IMR-90 (cell line): ENCODE measurements around the gene KRTDAP. TPM values are rescaled to one million over a fixed set of nuclear protein-coding genes. Genes with fewer than 3 reads are reported as not detected.

Experiments
- ATAC-seq: fragments of 200-7000 bp; cut with Tn5 transposase; 2 replicates; pipeline ENCODE4 v1.9.1; 2020; ENCODE audit warnings: low read depth, mild to moderate bottlenecking, moderate library complexity
- BruUV-seq: library from RNA; stranded (reverse); fragments of 400-500 nt; replicated peaks from 2 replicates; lab custom pipeline; 2021; lab: Mats Ljungman, UMichigan
- CTCF ChIA-PET: fragments of 300-600 bp; formaldehyde crosslinking; extraction: SDS; loops from one replicate; lab custom pipeline; 2021; ENCODE audit warnings: antibody characterized with exemption; lab: Yijun Ruan, JAX
- POLR2A ChIA-PET: fragments of 300-600 bp; sonication (Branson Sonifier 250); formaldehyde crosslinking; loops from one replicate; lab custom pipeline; 2022; ENCODE audit warnings: antibody characterized with exemption; ENCODE audit not compliant: unreplicated experiment; lab: Charles Lee
- DNase-seq: peaks from one replicate; pipeline ENCODE4 v3.0.0; 2013
- H2AFZ ChIP-seq: replicated peaks from 2 replicates; pipeline ENCODE3; 2013; ENCODE audit warnings: low read length, mild to moderate bottlenecking; ENCODE audit not compliant: poor library complexity
- H2AK5ac ChIP-seq: 2 replicates; pipeline ENCODE4 v1.6.1; 2013; ENCODE audit warnings: low read depth, low read length, inconsistent platforms
- H2AK9ac ChIP-seq: replicated peaks from 2 replicates; pipeline ENCODE3; 2013; ENCODE audit warnings: mild to moderate bottlenecking, low read depth, low read length, moderate library complexity; ENCODE audit not compliant: poor library complexity
- H2BK120ac ChIP-seq: 2 replicates; pipeline ENCODE4 v1.6.1; 2013; ENCODE audit warnings: low read depth, low read length, inconsistent platforms
- H2BK15ac ChIP-seq: 3 replicates; pipeline ENCODE4 v1.6.1; 2013; ENCODE audit warnings: low read depth, low read length, inconsistent platforms
- H2BK20ac ChIP-seq: 2 replicates; pipeline ENCODE4 v1.6.1; 2013; ENCODE audit warnings: low read depth, mild to moderate bottlenecking, inconsistent platforms, low read length, moderate library complexity
- H2BK5ac ChIP-seq: 2 replicates; pipeline ENCODE4 v1.6.1; 2013; ENCODE audit warnings: mild to moderate bottlenecking, low read depth, low read length, inconsistent platforms; ENCODE audit not compliant: poor library complexity, severe bottlenecking
- H3K14ac ChIP-seq: replicated peaks from 2 replicates; pipeline ENCODE4 v1.6.1; 2013; ENCODE audit warnings: low read depth, low read length, inconsistent platforms
- H3K18ac ChIP-seq: 2 replicates; pipeline ENCODE4 v1.6.1; 2013; ENCODE audit warnings: low read depth, low read length, control low read depth
- H3K23ac ChIP-seq: 2 replicates; pipeline ENCODE4 v1.6.1; 2013; ENCODE audit warnings: low read depth, low read length, inconsistent platforms
- H3K27ac ChIP-seq: 2 replicates; pipeline ENCODE4 v1.5.1; 2013; ENCODE audit warnings: mild to moderate bottlenecking, control low read depth, low read length; ENCODE audit not compliant: insufficient read depth
- H3K27me3 ChIP-seq: 2 replicates; pipeline ENCODE4 v1.6.1; 2013; ENCODE audit warnings: low read length; ENCODE audit not compliant: control insufficient read depth, insufficient read depth
- H3K36me3 ChIP-seq: 2 replicates; pipeline ENCODE4 v1.6.1; 2013; ENCODE audit warnings: low read length, mixed read lengths; ENCODE audit not compliant: control insufficient read depth, insufficient read depth
- H3K4ac ChIP-seq: 2 replicates; pipeline ENCODE4 v1.6.1; 2013; ENCODE audit warnings: low read depth, low read length, inconsistent platforms
- H3K4me1 ChIP-seq: 2 replicates; pipeline ENCODE4 v1.6.1; 2013; ENCODE audit warnings: low read length, mixed read lengths; ENCODE audit not compliant: control insufficient read depth, insufficient read depth
- H3K4me2 ChIP-seq: 2 replicates; pipeline ENCODE4 v1.6.1; 2013; ENCODE audit warnings: low read depth, mild to moderate bottlenecking, control low read depth, low read length, moderate library complexity
- H3K4me3 ChIP-seq: 2 replicates; pipeline ENCODE4 v1.5.1; 2013; ENCODE audit warnings: low read depth, mild to moderate bottlenecking, control low read depth, low read length, moderate library complexity; ENCODE audit not compliant: insufficient read depth
- H3K56ac ChIP-seq: 2 replicates; pipeline ENCODE4 v1.6.1; 2013; ENCODE audit warnings: low read length, inconsistent platforms; ENCODE audit not compliant: insufficient read depth; ENCODE audit errors: extremely low read depth
- H3K79me1 ChIP-seq, 2 experiments: 2 replicates each; pipeline ENCODE4 v1.6.1; 2013; ENCODE audit warnings: low read length in 2 of 2, inconsistent platforms in 1 of 2, low read depth in 1 of 2
- H3K9ac ChIP-seq: 2 replicates; pipeline ENCODE4 v1.6.1; 2013; ENCODE audit warnings: low read depth, low read length, control low read depth
- H3K9me1 ChIP-seq: 2 replicates; pipeline ENCODE4 v1.6.1; 2013; ENCODE audit warnings: low read length, inconsistent platforms; ENCODE audit not compliant: insufficient read depth
- H3K9me3 ChIP-seq: 2 replicates; pipeline ENCODE4 v1.6.1; 2013; ENCODE audit warnings: low read length; ENCODE audit not compliant: control insufficient read depth, insufficient read depth
- H4K20me1 ChIP-seq: 2 replicates; pipeline ENCODE4 v1.6.1; 2013; ENCODE audit warnings: low read length, inconsistent platforms; ENCODE audit not compliant: insufficient read depth
- H4K5ac ChIP-seq: 2 replicates; pipeline ENCODE4 v1.6.1; 2013; ENCODE audit warnings: mild to moderate bottlenecking, low read depth, low read length, control low read depth
- H4K8ac ChIP-seq, 2 experiments: 2 replicates each; pipeline ENCODE4 v1.6.1; 2013; ENCODE audit warnings: low read depth in 2 of 2, low read length in 2 of 2, control low read depth in 1 of 2, inconsistent platforms in 1 of 2
- H4K91ac ChIP-seq: 2 replicates; pipeline ENCODE4 v1.6.1; 2013; ENCODE audit warnings: low read depth, low read length, inconsistent platforms; ENCODE audit not compliant: insufficient read depth
- CHD1 ChIP-seq: IDR thresholded peaks from 2 replicates; pipeline ENCODE4 v1.6.1; 2012; ENCODE audit warnings: low read depth, low read length, improper control_type of control experiment
- SMC3 ChIP-seq: fragments of 150-350 bp; IDR thresholded peaks from 2 replicates; pipeline ENCODE4 v1.6.1; 2016; ENCODE audit warnings: low read depth, mild to moderate bottlenecking, antibody characterized with exemption, low read length, moderate library complexity
- WGBS, 2 experiments: methylation state at CpG; one replicate each; pipeline versions ENCODE4 v1.1.5 to v1.1.7; 2013; ENCODE audit warnings: missing lambda C conversion rate in 2 of 2; ENCODE audit not compliant: insufficient read length in 1 of 2; ENCODE audit errors: extremely low coverage in 2 of 2; 5-methylcytosine and 5-hydroxymethylcytosine counted together
- dilution Hi-C: fragments of 300-500 bp; cut with HindIII; formaldehyde crosslinking; loops from one replicate; pipeline ENCODE4 v1.14.3; 2018; ENCODE audit warnings: low sequenced_read_pairs; ENCODE audit not compliant: unreplicated experiment
- in situ Hi-C: fragments of 300-500 bp; cut with MboI; formaldehyde crosslinking; loops from 3 replicates; pipeline ENCODE4 v1.14.3; 2019; ENCODE audit warnings: low sequenced_read_pairs, inconsistent platforms, mixed read lengths
- intact Hi-C: fragments of 100-400 bp; cut with micrococcal nuclease; formaldehyde crosslinking; loops from 2 replicates; pipeline ENCODE4 v1.10.0; 2022
- polyA plus RNA-seq, 3 experiments: library from polyadenylated mRNA; depleted of rRNA; stranded (reverse); fragments of >200 nt; gene quantifications; 2 replicates each; pipeline ENCODE4 v1.2.3, GENCODE V29; 2012; ENCODE audit warnings: low replicate concordance in 1 of 3
- total RNA-seq: library from RNA; depleted of rRNA; stranded (reverse); fragments of >200 nt; gene quantifications from 2 replicates; pipeline ENCODE4 v1.2.3, GENCODE V29; 2012
- TF ChIP-seq, protein P1 (sequence below): conservative IDR thresholded peaks from 2 replicates; pipeline ENCODE4 v1.5.1; 2012; ENCODE audit warnings: mild to moderate bottlenecking, low read depth, low read length, improper control_type of control experiment

KRTDAP gene
- total and polyA plus RNA-seq, 2 of the 4 experiments (the other 2 are of a cell fraction) = not detected

DNA sequence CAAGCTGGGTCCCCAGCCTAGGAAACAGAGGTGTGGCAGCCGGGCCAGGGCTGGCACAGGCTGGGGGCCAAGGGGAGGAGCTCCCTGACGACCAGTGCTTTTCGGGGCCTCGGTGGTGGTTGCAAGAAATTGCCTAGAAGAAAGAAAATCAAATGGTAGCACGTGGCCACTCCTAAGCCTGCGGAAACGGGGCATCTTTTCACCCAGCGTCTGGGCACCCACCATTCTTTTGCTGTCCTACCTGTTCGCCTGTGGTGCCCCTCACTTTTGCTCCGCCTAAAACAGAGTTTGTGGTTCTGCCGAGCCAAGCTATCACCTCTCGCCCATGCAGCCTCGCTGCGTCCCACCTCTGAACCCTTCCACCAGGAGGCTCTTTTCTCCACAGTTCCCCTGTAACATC is 7.1 kb upstream of the KRTDAP start:
- Histone ChIP-seq H3K9me3 (no peaks in the 10 kb centered on the region), H3K27ac (no peak overlapping the region), H2BK120ac (no peak overlapping the region), H3K4me2 (no peak overlapping the region), H3K79me1 (no peaks in the 10 kb centered on the region), H3K9ac (no peak overlapping the region), H3K4me1 (no peaks in the 10 kb centered on the region), H3K36me3 (no peaks in the 10 kb centered on the region), H4K8ac (no peak overlapping the region), H3K18ac (no peak overlapping the region), H2AK9ac (no peak overlapping the region), H3K9me1 (no peaks in the 10 kb centered on the region), H4K5ac (no peak overlapping the region), H3K23ac (no peak overlapping the region), H2AFZ (peak overlapping the region; percentile 23), H2AK5ac (no peak overlapping the region), H3K4me3 (no peak overlapping the region), H2BK20ac (no peak overlapping the region), H3K27me3 (peaks cover 30% of the 10 kb centered on the region), H4K91ac (no peak overlapping the region), H2BK5ac (no peak overlapping the region), H2BK15ac (no peak overlapping the region), H3K4ac (no peak overlapping the region), H3K14ac (no peak overlapping the region), H3K56ac (no peak overlapping the region), H4K20me1 (no peaks in the 10 kb centered on the region)
- CTCF ChIA-PET = no interaction called here
- 74% methylated on average over 9 of the region's 14 CpGs; no CpG with 5 or more reads in 1 of the 2 experiments for WGBS, 2 experiments
- DNase-seq (no peak), ATAC-seq (no peak)
- TF ChIP-seq, protein P1, sequence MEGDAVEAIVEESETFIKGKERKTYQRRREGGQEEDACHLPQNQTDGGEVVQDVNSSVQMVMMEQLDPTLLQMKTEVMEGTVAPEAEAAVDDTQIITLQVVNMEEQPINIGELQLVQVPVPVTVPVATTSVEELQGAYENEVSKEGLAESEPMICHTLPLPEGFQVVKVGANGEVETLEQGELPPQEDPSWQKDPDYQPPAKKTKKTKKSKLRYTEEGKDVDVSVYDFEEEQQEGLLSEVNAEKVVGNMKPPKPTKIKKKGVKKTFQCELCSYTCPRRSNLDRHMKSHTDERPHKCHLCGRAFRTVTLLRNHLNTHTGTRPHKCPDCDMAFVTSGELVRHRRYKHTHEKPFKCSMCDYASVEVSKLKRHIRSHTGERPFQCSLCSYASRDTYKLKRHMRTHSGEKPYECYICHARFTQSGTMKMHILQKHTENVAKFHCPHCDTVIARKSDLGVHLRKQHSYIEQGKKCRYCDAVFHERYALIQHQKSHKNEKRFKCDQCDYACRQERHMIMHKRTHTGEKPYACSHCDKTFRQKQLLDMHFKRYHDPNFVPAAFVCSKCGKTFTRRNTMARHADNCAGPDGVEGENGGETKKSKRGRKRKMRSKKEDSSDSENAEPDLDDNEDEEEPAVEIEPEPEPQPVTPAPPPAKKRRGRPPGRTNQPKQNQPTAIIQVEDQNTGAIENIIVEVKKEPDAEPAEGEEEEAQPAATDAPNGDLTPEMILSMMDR = no peak
- TF ChIP-seq CHD1 (no peak), SMC3 (no peak)
- dilution Hi-C loops (no loop called here), intact Hi-C loops (no loop called here), in situ Hi-C loops (no loop called here)
- BruUV-seq = no TSS peak
- POLR2A ChIA-PET = no interaction called here
